Right lobe of liver (tissue), 6 donors: ENCODE measurements around the gene DUSP12. TPM values are rescaled to one million over a fixed set of nuclear protein-coding genes. Genes with fewer than 3 reads are reported as not detected.

Experiments used
- ATAC-seq, 4 donors: fragments of 200-7000 bp; cut with Tn5 transposase; one replicate each; pipeline ENCODE4 v1.9.1; 2020; ENCODE audit warnings: mild to moderate bottlenecking in 4 of 4, moderate library complexity in 4 of 4
- DNase-seq, 3 donors: peaks; one replicate each; pipeline ENCODE4 v3.0.0-alpha.2; 2020
- H3K27ac ChIP-seq, 3 donors: fragments of 200-600 bp; one replicate each; pipeline ENCODE4 v1.8.0; 2022
- H3K27me3 ChIP-seq, 2 donors: fragments of 200-600 bp; one replicate each; pipeline ENCODE4 v1.8.0; 2022
- H3K36me3 ChIP-seq, 4 donors: fragments of 200-600 bp; sonication (generic) in 1 of 4; one replicate each; pipeline versions ENCODE4 v1.5.1 to v1.8.0; 2017 to 2022; ENCODE audit warnings: control low read depth in 1 of 4
- H3K4me1 ChIP-seq, 4 donors: fragments of 200-600 bp; sonication (generic) in 1 of 4; one replicate each; pipeline versions ENCODE4 v1.5.1 to v1.8.0; 2017 to 2022; ENCODE audit warnings: control low read depth in 1 of 4
- H3K4me3 ChIP-seq, 3 donors: fragments of 200-600 bp; one replicate each; pipeline ENCODE4 v1.8.0; 2022
- H3K9me3 ChIP-seq, 4 donors: fragments of 200-600 bp; sonication (generic) in 1 of 4; one replicate each; pipeline versions ENCODE4 v1.5.1 to v1.8.0; 2017 to 2022; ENCODE audit warnings: control low read depth in 1 of 4
- POLR2A ChIP-seq: fragments of 450-650 bp; IDR thresholded peaks from one replicate; pipeline ENCODE4 v1.6.1; 2017; ENCODE audit warnings: antibody characterized with exemption, mild to moderate bottlenecking
- WGBS: methylation state at CpG from one replicate; pipeline ENCODE4 v1.1.6; 2018; ENCODE audit warnings: low coverage, low lambda C conversion rate; ENCODE audit not compliant: insufficient coverage; ENCODE audit errors: missing lambda C conversion rate; 5-methylcytosine and 5-hydroxymethylcytosine counted together
- intact Hi-C, 2 donors: fragments of 100-400 bp; cut with DNase I; formaldehyde crosslinking; loops; one replicate each; pipeline versions ENCODE4 v1.11.2 to v1.14.1; 2022
- total RNA-seq, 6 experiments: library from RNA; depleted of rRNA in 2 of 6; stranded (reverse); fragments of >200 nt in 2 of 6; fragmentation: NEBNext Ultra II Directional in 3 of 6; extraction: Animal tissue kit (Norgen Biotek cat#: 25700) in 3 of 6; gene quantifications; one replicate each; pipeline versions ENCODE4 v1.1.0 to v1.2.4, GENCODE V29; 2016 to 2023
- TF ChIP-seq, protein P1 (sequence below), 4 donors: fragments of 200-600 bp in 3 of 4; fragments of 450-650 bp in 1 of 4; IDR thresholded peaks; one replicate each; pipeline versions ENCODE4 v1.5.1 to v1.8.0; 2016 to 2022; ENCODE audit warnings: antibody characterized with exemption in 4 of 4, mild to moderate bottlenecking in 2 of 4
- donor health status: DM: no; HTN: yes; CAD: no.
- donor health status: DM: no; HTN: no; CAD: no.
- donor health status: DM: no; HTN: no; CAD: no.
- donor health status: DM: no; HTN: yes; CAD: no.
- donor health status: DM: no; HTN: yes; CAD: no.

The DUSP12 gene
- total RNA-seq, 6 experiments from 2014 or later: 4.0 to 7.1 (median 4.7) TPM

DNA sequence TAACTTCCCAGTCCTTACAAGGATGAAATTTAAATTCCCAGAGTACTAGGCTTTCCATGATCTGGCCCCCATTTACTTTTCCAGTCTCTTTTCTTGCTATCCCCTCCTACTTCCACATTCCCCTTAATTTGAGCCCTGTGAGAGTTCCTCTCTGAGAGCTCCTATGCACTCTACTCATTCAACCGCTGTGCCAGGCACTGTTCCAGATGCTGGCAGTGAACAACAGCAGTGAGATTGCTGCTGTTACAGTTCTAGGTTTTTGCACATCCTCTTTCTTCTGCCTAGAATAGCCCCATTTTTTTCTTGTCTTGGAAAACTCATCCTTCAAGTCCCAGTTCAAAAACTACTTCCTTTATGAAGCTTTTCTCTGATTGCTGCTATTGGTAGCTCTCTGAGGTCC lies 35.4 kb downstream of the DUSP12 start:
- 31% methylated on average over 1 of the region's 1 CpG for WGBS
- Histone ChIP-seq H3K4me1 (no peaks in the 10 kb centered on the region), H3K9me3 (no peaks in the 10 kb centered on the region), H3K27me3 (no peaks in the 10 kb centered on the region), H3K4me3 (no peak overlapping the region), H3K36me3 (peaks cover 0 to 54% (median 18%) of the 10 kb centered on the region in 4 donors), H3K27ac (no peak overlapping the region)
- intact Hi-C loops: no loop called here
- TF ChIP-seq, protein P1, sequence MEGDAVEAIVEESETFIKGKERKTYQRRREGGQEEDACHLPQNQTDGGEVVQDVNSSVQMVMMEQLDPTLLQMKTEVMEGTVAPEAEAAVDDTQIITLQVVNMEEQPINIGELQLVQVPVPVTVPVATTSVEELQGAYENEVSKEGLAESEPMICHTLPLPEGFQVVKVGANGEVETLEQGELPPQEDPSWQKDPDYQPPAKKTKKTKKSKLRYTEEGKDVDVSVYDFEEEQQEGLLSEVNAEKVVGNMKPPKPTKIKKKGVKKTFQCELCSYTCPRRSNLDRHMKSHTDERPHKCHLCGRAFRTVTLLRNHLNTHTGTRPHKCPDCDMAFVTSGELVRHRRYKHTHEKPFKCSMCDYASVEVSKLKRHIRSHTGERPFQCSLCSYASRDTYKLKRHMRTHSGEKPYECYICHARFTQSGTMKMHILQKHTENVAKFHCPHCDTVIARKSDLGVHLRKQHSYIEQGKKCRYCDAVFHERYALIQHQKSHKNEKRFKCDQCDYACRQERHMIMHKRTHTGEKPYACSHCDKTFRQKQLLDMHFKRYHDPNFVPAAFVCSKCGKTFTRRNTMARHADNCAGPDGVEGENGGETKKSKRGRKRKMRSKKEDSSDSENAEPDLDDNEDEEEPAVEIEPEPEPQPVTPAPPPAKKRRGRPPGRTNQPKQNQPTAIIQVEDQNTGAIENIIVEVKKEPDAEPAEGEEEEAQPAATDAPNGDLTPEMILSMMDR (IDR thresholded peaks at IDR 0.05): no peak
- no peak for TF ChIP-seq POLR2A
- ATAC-seq: peak in 3 of 4 donors; percentile 29 to 63 (median 51)
- no peak for DNase-seq

DNA sequence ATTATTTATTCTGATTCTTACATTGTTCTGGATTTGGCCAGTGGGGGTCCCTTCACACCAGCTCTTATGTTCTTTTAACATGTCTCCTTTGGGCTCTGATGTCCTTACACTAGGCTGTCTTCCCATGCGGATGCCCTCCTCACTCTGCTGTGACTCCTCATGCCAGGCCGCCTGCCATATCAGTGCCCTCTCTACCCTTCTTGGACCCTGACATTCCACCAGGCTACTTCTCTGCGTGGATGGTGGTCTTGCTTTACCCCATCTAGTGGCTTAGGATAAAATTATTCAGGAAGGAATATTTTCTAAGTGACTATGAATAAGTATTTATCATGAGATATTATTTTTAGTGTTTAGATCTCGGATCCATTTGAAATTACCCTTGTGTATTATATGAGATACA lies 37.8 kb downstream of the DUSP12 start:
- TF ChIP-seq POLR2A: no peak
- TF ChIP-seq, protein P1 (IDR thresholded peaks at IDR 0.05): no peak
- ATAC-seq (no peak), DNase-seq (no peak)
- intact Hi-C loops: no loop called here
- no peak overlapping the region for H3K27ac ChIP-seq
- H3K9me3 ChIP-seq: no peaks in the 10 kb centered on the region
- peaks cover 0 to 57% (median 18%) of the 10 kb centered on the region in 4 donors for H3K36me3 ChIP-seq
- H3K4me1 ChIP-seq: no peaks in the 10 kb centered on the region
- no peaks in the 10 kb centered on the region for H3K27me3 ChIP-seq
- 78% methylated on average over 4 of the region's 4 CpGs for WGBS
- H3K4me3 ChIP-seq: no peak overlapping the region

DNA sequence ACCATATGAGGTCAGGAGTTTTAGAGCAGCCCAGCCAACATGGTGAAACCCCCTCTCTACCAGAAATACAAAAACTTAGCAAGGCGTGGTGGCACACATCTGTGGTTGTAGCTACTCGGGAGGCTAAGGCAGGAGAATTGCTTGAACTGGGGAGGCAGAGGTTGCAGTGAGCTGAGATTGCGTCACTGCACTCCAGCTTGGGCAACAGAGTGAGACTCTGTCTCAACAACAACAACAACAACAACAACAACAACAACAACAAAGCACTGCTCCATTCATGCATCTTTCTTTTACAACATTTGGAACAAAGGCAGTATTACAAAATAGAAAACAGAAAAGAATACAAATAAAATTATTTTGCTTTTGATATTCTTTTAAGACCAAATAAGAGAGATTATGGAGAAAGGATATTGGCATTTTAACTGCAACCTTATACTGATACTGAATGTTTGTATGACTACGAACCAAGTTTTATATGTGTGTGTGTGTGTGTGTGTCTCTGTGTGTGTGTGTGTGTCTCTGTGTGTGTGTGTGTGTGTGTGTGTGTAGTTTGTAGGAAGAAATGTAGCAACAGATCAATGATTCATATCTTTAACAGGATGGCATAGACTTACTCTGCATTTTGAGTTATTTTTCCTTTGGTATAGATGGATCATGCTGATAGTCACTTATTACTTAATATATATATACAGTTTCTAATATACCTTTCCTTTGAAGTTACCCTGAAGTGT lies 41.2 kb downstream of the DUSP12 start:
- DNase-seq: no peak
- peaks cover 2 to 66% (median 18%) of the 10 kb centered on the region in 4 donors for H3K36me3 ChIP-seq
- no peak for TF ChIP-seq POLR2A
- TF ChIP-seq, protein P1 (IDR thresholded peaks at IDR 0.05): no peak
- no peaks in the 10 kb centered on the region for H3K4me1 ChIP-seq
- H3K9me3 ChIP-seq: no peaks in the 10 kb centered on the region
- ATAC-seq: no peak
- H3K27me3 ChIP-seq: no peaks in the 10 kb centered on the region
- H3K4me3 ChIP-seq: no peak overlapping the region
- intact Hi-C loops: loop anchor here in 1 of 2 donors (10.0 kb wide), 1 partner anchor 244 kb away; no protein-coding TSS in a partner anchor
- 71% methylated on average over 4 of the region's 4 CpGs for WGBS
- H3K27ac ChIP-seq: no peak overlapping the region

DNA sequence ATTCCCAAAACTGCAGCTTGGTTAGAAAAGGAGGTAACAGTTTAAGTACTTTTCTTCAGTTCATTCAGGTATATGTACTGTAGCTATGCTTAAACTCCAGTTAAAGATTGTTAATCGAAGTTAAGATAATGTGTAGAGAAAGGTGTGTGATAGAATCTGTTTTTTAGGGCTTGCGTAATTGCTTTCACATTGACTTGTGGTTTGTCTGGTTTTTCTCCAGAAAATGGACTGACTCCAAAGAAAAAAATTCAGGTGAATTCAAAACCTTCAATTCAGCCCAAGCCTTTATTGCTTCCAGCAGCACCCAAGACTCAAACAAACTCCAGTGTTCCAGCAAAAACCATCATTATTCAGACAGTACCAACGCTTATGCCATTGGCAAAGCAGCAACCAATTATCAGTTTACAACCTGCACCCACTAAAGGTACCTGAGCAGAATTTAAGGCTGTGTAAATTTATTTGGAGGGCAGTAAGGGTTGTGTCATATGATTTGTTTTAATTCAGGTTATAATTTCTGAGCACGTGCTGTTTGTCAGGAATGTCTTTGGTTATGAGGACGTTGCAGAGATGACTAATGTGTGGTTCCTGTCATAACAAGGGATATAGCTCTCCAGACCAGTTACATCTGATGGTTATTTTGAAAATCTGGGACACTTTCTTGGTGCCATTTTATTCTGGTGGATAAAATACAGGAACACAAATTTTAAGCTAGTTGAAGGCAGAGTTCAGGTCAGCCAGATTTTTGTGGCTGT lies 42.5 kb downstream of the DUSP12 start:
- no peak for ATAC-seq
- Histone ChIP-seq H3K9me3 (no peaks in the 10 kb centered on the region), H3K27me3 (no peaks in the 10 kb centered on the region), H3K36me3 (peaks cover 2 to 66% (median 21%) of the 10 kb centered on the region in 4 donors), H3K4me3 (no peak overlapping the region), H3K4me1 (no peaks in the 10 kb centered on the region), H3K27ac (no peak overlapping the region)
- no peak for TF ChIP-seq POLR2A
- TF ChIP-seq, protein P1 (IDR thresholded peaks at IDR 0.05): no peak
- intact Hi-C loops: loop anchor here in 1 of 2 donors (10.0 kb wide), 1 partner anchor 243 kb away; no protein-coding TSS in a partner anchor
- no peak for DNase-seq
- 67% methylated on average over 5 of the region's 5 CpGs for WGBS
